Activated CD4-positive, alpha-beta T cell treated with anti-CD3 and anti-CD28 coated beads, Interleukin-2, amount 50 U/mL, for 16 hours (primary cell): ENCODE results near the gene MADCAM1.

ENCODE experiments used
- DNase-seq: peaks from one replicate; pipeline ENCODE4 v3.0.0-alpha.2; 2020

Gene MADCAM1

DNA sequence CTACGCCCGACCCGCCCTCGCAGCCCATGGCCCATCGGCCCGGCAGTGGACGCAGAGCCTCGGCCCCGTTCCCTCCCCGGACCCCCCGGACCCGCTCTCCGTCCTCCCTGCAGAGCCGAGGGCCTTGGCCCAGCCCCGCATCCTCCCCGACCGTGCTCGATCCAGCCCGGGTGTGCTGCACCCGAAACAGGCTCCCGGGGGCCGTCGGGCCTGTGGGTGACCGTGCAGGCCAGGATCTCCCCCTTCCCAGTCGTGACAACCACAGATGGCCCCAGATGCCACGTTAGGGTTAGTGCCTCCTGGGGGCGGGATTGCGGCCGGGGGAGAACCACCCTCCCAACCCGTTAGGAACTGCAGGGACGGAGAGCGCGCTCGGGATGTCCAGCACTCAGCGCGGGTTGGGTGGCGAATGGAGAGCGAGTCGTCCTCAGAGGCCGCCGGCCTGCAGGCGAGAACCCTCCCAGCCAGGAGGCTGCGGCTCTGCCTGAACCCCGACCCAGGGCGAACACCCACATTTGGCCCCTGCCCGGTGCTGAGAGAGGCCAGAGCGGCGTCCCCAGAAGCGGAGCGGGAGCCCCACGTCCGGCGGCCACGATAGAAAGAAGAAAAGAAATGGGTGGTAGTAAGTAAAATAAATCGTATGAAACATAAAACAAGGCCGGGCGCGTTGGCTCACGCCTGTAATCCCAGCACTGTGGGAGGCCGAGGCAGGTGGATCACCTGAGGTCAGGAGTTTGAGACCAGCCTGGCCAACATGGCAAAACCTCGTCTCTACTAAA, 6.7 kb upstream of the MADCAM1 start:
- no peak for DNase-seq

DNA sequence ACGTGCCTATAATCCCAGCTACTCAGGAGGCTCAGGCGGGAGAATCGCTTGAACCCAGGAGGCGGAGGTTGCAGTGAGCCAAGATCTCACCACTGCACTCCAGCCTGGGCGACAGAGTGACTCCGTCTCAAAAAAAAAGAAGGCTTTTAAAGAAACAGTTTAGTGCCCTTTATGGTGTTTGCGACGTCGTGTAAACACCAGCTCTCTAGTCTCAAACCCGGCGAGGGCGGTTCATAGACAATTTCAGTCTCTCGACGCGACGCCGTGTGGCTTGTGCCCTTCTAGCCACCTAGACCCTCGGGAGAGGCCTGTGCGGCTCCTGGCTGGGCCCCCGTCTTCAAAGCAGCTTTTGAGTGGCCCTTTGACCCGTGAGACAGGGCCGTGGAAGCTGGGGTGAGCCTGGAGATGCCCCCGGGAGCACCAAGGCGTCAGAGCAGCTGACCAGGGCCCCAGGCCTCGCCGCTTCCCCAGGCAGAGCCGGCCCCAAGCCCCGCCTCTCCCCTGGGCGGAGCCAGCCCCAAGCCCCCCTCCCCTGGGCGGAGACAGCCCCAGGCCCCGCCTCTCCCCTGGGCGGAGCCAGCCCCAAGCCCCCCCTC, 5.0 kb upstream of the MADCAM1 start:
- no peak for DNase-seq

GRCh38 chr19:492091-492531, 4.2 kb upstream of the MADCAM1 start:
- DNase-seq: peak; percentile 24

GRCh38 chr19:493391-494170, 2.7 kb upstream of the MADCAM1 start:
- DNase-seq: no peak

GRCh38 chr19:494171-495080, 1.9 kb upstream of the MADCAM1 start:
- DNase-seq: no peak

DNA sequence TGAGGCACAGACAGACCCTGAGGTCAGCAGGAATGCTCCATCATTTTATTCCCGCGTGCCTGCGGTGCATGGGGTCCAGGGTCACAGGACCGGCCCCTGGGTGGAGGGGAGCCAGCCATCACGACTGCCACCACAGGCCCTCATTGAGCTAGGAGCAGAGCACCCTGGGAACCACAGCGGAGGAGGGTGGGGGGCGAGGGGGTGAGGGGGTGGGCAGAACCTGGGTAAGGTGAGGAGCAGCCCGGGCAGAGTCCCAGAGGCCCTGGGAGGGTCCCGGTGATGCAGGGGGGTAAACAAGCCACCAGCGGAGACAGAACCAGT, 1.2 kb upstream of the MADCAM1 start:
- DNase-seq: no peak

DNA sequence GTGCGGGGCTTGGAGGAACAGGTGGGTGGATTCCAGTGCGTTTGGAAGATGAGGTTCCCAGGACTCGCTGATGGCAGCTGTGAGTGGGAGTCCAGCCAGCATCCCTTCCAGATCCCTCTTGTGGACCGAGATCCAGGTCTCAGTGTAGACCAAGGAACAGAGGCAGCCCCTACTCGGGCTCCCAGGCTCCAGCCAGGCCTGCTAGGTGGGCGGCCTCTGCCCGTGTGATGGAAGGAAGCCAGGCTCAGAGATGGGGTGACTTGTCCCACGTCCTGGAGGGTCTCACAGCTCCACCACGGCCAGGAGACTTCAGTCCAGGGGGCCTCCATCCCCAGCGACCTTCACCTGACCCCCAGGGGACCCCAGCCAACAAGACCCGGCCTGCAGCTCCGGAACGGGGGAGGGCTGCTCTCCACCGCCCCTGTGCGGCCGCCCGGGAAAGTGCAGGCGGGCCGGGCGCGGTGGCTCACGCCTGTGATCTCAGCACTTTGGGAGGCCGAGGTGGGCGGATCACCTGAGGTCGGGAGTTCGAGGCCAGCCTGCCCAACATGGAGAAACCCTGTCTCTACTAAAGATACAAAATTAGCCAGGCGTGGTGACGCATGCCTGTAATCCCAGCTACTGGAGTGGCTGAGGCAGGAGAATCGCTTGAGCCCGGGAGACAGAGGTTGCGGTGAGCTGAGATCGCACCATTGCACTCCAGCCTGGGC, 729 bp upstream of the MADCAM1 start:
- peak; percentile 56 for DNase-seq

DNA sequence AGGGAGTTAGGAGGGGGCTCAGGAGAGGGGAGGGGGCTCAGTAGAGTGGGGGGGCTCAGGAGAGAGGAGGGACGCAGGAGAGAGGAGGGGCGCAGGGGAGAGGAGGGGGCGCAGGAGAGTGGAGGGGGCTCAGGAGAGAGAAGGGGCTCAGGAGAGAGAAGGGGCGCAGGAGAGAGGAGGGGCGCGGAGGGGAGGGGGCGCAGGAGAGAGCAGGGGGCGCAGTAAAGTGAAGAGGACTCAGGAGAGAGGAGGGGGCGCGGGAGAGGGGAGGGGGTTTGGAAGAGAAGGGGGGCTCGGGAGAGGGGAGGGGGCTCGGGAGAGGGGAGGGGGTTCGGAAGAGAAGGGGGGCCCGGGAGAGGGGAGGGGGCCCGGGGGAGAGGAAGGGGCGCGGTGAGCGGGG, 700 bp downstream of the MADCAM1 start:
- DNase-seq: no peak

- no peak for DNase-seq
These were observed 1.2 kb downstream of the MADCAM1 start for GRCh38 chr19:497491-497868.

GRCh38 chr19:497869-498510, 1.7 kb downstream of the MADCAM1 start:
- DNase-seq: no peak

DNA sequence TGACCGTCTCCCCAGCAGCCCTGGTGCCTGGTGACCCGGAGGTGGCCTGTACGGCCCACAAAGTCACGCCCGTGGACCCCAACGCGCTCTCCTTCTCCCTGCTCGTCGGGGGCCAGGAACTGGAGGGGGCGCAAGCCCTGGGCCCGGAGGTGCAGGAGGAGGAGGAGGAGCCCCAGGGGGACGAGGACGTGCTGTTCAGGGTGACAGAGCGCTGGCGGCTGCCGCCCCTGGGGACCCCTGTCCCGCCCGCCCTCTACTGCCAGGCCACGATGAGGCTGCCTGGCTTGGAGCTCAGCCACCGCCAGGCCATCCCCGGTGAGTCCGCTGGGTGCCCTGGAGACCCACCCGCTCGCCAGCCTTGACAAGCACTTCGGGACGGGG, 2.2 kb downstream of the MADCAM1 start:
- no peak for DNase-seq

GRCh38 chr19:498977-499623, 2.8 kb downstream of the MADCAM1 start:
- no peak for DNase-seq

- DNase-seq: no peak
These were observed 5.4 kb downstream of the MADCAM1 start for GRCh38 chr19:501646-502045.

- no peak for DNase-seq
These were observed 8.3 kb downstream of the MADCAM1 start for GRCh38 chr19:504616-505015.

GRCh38 chr19:506404-507285, 10.4 kb downstream of the MADCAM1 start:
- DNase-seq: peak; percentile 98

DNA sequence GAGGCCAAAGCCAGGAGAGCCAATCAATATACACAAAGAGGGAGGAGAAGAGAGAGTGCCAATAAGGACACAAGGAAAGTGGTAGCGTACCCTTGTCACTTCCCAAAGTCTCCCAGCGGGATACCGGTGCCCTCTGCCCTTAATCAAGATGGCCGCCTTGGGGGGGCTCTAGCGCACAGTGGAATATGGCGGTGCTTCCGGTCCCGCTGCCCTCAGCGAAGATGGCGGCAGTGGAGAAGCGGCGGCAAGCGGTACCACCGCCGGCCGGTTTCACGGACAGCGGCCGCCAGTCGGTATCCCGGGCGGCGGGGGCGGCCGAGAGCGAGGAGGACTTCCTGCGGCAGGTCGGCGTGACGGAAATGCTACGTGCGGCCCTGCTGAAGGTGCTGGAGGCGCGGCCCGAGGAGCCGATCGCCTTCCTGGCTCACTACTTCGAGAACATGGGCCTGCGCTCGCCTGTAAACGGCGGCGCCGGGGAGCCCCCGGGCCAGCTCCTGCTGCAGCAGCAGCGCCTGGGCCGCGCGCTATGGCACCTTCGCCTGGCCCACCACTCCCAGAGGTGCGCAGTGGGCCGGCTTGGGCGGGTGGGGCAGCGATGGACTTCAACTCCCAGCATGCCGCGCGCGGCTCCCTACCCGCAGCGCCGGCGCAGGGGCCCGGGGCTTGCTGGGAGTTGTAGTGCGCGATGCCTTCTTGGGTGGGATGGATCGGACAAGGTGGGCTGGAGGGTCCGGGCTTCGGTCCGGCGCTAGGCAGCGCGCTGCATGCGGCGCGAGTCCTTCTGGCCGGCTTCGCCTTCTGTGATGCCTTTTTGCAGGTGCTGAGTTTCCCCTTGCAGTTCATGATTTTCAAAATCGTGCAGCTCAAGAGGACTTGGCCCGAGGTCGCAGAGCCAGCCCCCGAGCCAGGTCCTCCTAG, 11.3 kb downstream of the MADCAM1 start, which contains the start of gene TPGS1:
TSS of gene TPGS1 (plus strand) at position 212 of the 918 bp plus-strand sequence. CDS start at position 222, 10 bp downstream.
- peak; percentile 83 for DNase-seq

DNA sequence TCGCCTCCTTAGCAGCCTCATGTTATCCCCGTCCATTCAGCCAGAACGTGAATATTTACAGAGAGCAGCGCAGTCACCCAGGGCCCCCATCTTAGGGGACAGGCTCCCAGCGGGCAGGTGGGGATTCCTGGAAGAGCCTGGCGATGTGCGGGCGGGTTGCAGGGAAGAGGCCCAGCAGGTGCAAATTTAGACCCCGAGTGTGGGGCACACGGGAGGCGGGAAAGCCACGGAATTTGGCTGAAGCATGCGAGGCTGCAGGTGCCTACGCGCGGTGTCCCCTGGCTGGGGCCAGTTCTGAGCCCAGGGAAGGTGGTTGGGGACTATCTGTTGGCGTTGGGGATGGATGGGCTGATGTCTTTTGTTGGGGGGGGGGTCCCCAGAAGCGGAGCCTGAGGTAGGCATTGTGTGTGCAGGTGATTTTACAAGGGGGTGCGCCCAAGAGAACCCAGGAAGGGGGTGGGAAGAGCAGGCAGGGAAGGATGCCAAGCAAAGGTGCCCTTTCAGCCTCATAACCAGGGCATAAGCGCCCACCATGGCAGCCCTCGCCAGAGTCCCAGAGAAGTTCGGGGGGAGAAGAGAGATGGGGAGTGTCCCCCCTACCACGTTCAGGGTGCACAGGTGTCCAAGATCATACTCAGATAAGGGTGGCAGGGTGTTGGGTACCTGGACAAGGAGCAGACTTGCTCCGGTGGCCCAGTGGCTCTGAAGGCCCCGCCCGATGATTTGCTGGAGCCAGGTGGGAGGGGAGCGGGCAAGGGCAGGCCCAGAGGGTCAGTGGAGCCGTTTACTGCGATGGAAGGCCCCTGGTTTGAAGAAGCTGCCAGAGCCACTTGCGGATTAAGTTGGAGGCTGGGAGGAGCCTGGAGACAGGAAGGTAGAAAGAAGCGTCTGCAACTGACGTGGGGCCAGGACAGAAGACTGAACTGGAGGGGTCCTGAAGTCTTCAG, 12.2 kb downstream of the MADCAM1 start:
- DNase-seq: no peak

DNA sequence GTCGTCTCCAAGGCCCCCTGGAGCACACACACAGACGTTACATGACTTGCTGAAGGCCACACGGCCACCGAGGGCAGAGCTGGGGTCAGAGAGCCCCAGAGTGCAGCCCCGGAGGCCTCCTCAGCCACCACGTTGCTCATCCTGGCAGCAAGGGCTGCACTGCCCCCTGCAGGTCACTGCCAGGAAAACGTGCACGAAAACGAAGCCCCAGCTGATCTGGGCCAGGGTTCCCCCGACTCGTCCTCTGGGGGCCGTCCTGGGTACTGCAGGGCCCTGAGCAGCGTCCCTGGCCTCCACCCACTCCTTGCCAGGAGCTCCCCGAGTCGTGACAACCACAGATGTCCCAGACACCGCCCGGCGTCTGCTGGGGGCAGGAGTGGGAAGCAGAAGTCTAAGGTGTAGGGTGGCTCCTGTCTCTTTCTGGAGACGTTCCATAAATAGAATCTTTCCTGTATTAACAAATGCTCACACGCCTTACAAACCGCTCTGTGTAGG, 14.4 kb downstream of the MADCAM1 start:
- peak; percentile 96 for DNase-seq
